Activated CD4-positive, CD25-positive, alpha-beta regulatory T cell (primary cell): Measurements from ENCODE around the gene WASF3.

Experiments
- DNase-seq, 4 experiments: peaks; one replicate each; lab custom pipeline; 2025; lab: John Stamatoyannopoulos, UW

Gene WASF3

GRCh38 chr13:26544707-26545106 is 12.8 kb upstream of the WASF3 start:
- DNase-seq = no peak

- DNase-seq = no peak
These were observed 9.2 kb upstream of the WASF3 start for GRCh38 chr13:26548205-26548765.

GRCh38 chr13:26549713-26550112 is 7.8 kb upstream of the WASF3 start:
- DNase-seq = no peak

GRCh38 chr13:26551255-26551860 is 6.1 kb upstream of the WASF3 start:
- DNase-seq = no peak

- DNase-seq = no peak
These were observed 2.1 kb upstream of the WASF3 start for GRCh38 chr13:26555413-26555812.

- no peak for DNase-seq
These were observed 461 bp upstream of the WASF3 start for GRCh38 chr13:26557051-26557392.

- DNase-seq = no peak
These were observed 757 bp downstream of the WASF3 start for GRCh38 chr13:26558074-26558805.

GRCh38 chr13:26558987-26559386 is 1.5 kb downstream of the WASF3 start:
- no peak for DNase-seq

GRCh38 chr13:26560456-26560855 is 3.0 kb downstream of the WASF3 start:
- DNase-seq = no peak

GRCh38 chr13:26561067-26561466 is 3.6 kb downstream of the WASF3 start:
- no peak for DNase-seq

- DNase-seq = no peak
These were observed 4.4 kb downstream of the WASF3 start for GRCh38 chr13:26561651-26562511.

GRCh38 chr13:26562512-26562890 is 5.0 kb downstream of the WASF3 start:
- no peak for DNase-seq

- no peak for DNase-seq
These were observed 6.2 kb downstream of the WASF3 start for GRCh38 chr13:26563713-26564112.

- no peak for DNase-seq
These were observed 10.8 kb downstream of the WASF3 start for GRCh38 chr13:26568132-26568815.

GRCh38 chr13:26571518-26571917 is 14.0 kb downstream of the WASF3 start:
- DNase-seq = no peak

GRCh38 chr13:26575244-26575643 is 17.8 kb downstream of the WASF3 start:
- no peak for DNase-seq

- no peak for DNase-seq
These were observed 22.1 kb downstream of the WASF3 start for GRCh38 chr13:26579580-26579979.

GRCh38 chr13:26583662-26584061 is 26.2 kb downstream of the WASF3 start:
- no peak for DNase-seq

GRCh38 chr13:26584713-26585112 is 27.2 kb downstream of the WASF3 start:
- DNase-seq = no peak

GRCh38 chr13:26585136-26585535 is 27.7 kb downstream of the WASF3 start:
- no peak for DNase-seq

GRCh38 chr13:26587251-26587650 is 29.8 kb downstream of the WASF3 start:
- DNase-seq = no peak

- no peak for DNase-seq
These were observed 31.7 kb downstream of the WASF3 start for GRCh38 chr13:26589226-26589625.
